Thymus (tissue), 11 donors: ENCODE measurements around the gene IL1RAP. TPM values are rescaled to one million over a fixed set of nuclear protein-coding genes. Genes with fewer than 3 reads are reported as not detected.

ENCODE experiments used
- DNase-seq, 9 donors: peaks; one replicate each; pipeline ENCODE4 v3.0.0-alpha.2; 2013; ENCODE audit warnings: low spot score in 9 of 9, low read depth in 6 of 9, missing footprints in 1 of 9
- H3K27ac ChIP-seq, 2 donors: one replicate each; pipeline ENCODE4 v1.5.1; 2013; ENCODE audit warnings: control low read depth in 1 of 2, low read depth in 1 of 2, low read length in 1 of 2, mild to moderate bottlenecking in 1 of 2, moderate library complexity in 1 of 2
- H3K27me3 ChIP-seq, 2 donors: one replicate each; pipeline ENCODE4 v1.5.1; 2013; ENCODE audit warnings: low read length in 1 of 2; ENCODE audit not compliant: control insufficient read depth in 2 of 2, insufficient read depth in 1 of 2
- H3K36me3 ChIP-seq, 2 donors: one replicate each; pipeline ENCODE4 v1.5.1; 2013; ENCODE audit warnings: low read length in 1 of 2, mild to moderate bottlenecking in 1 of 2, moderate library complexity in 1 of 2; ENCODE audit not compliant: control insufficient read depth in 2 of 2, insufficient read depth in 2 of 2
- H3K4me1 ChIP-seq, 2 donors: one replicate each; pipeline ENCODE4 v1.5.1; 2013; ENCODE audit warnings: low read length in 2 of 2; ENCODE audit not compliant: control insufficient read depth in 2 of 2, insufficient read depth in 2 of 2
- H3K4me3 ChIP-seq, 2 donors: one replicate each; pipeline ENCODE4 v1.5.1; 2013; ENCODE audit warnings: low read length in 2 of 2, control low read depth in 1 of 2, mild to moderate bottlenecking in 1 of 2
- H3K9me3 ChIP-seq, 2 donors: one replicate each; pipeline ENCODE4 v1.5.1; 2013; ENCODE audit warnings: low read length in 1 of 2, mild to moderate bottlenecking in 1 of 2; ENCODE audit not compliant: control insufficient read depth in 2 of 2, insufficient read depth in 1 of 2
- WGBS: extraction: QIAGEN DNeasy Blood & Tissue Kit; methylation state at CpG from one replicate; pipeline ENCODE4 v1.1.7; 2013; 5-methylcytosine and 5-hydroxymethylcytosine counted together
- polyA plus RNA-seq: library from polyadenylated mRNA; stranded (reverse); fragments of 200-250 nt; gene quantifications from one replicate; pipeline ENCODE4 v1.2.3, GENCODE V29; 2013
- total RNA-seq: library from RNA; stranded (reverse); fragments of 120-200 nt; gene quantifications from one replicate; pipeline ENCODE4 v1.2.4, GENCODE V29; 2013
- donor health status: healthy.

IL1RAP gene
- total and polyA plus RNA-seq, 2 donors = 5.7 to 6.8 TPM

DNA sequence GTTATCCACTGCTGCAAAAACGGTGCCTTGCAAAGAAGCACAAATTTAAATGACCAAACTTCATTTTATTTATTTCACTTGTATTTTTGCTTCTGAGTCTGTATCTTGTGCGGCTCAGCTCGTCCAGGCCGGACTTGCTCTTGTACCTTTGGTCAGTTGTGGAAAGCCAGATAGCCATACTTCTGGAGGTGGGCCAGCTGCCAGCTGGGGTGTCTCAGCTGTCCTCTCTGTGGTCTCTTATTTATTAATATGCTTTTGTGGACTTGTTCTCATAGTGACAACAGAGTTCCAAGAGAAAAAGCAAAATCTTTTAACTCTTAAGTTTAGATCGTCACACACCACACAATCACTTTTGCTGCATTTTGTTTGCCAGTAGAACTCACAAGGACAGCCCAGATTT lies 87.7 kb downstream of the IL1RAP start:
- WGBS = 97% methylated on average over 5 of the region's 5 CpGs
- Histone ChIP-seq H3K4me3 (no peak overlapping the region), H3K27ac (no peak overlapping the region), H3K27me3 (no peaks in the 10 kb centered on the region), H3K36me3 (no peaks in the 10 kb centered on the region), H3K4me1 (no peaks in the 10 kb centered on the region), H3K9me3 (no peaks in the 10 kb centered on the region)
- DNase-seq = no peak

DNA sequence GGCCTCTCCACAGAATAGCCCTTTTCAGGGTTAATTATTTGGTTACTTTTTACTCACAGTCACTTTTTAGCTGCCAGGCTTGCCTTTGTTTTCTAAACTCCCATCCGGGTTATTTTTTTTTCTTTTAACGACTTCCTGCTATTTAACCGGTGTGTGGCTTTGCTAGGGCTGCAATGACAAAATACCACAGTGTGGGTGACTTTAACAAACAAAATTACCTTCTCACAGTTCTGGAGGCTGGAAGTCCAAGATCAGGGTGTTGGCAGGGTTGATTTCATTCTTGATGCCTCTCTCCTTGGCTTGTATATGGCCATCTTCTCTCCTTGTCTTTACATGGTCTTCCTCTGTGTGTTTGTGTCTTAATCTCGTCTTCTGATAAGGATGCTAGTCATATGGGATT lies 91.5 kb downstream of the IL1RAP start:
- WGBS = 40% methylated on average over 4 of the region's 4 CpGs
- Histone ChIP-seq H3K36me3 (no peaks in the 10 kb centered on the region), H3K4me1 (no peaks in the 10 kb centered on the region), H3K9me3 (no peaks in the 10 kb centered on the region), H3K27me3 (no peaks in the 10 kb centered on the region), H3K4me3 (no peak overlapping the region), H3K27ac (no peak overlapping the region)
- DNase-seq = no peak

DNA sequence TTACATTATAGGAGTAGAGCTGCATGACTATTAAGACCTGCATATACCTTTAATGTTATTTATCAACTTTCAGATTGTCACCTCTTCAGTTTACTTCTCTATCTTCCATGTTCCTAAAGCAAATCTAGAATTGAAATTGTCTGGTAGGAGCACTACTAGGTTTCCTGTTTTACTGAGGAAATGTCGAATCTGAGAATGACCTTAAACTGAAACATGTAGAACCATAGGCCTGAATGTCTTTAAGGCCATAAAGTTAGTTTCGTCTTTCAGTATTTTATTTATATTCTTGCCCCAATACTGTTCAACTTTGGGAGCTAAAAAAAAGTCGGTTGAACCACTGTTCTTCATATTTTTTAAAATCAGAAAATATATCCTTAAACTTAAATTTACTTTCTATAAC lies 92.7 kb downstream of the IL1RAP start:
- H3K27ac ChIP-seq = no peak overlapping the region
- no peak overlapping the region for H3K4me3 ChIP-seq
- H3K9me3 ChIP-seq = no peaks in the 10 kb centered on the region
- no peaks in the 10 kb centered on the region for H3K36me3 ChIP-seq
- no peaks in the 10 kb centered on the region for H3K27me3 ChIP-seq
- whole genome bisulfite sequencing = 63% methylated on average over 3 of the region's 3 CpGs
- no peaks in the 10 kb centered on the region for H3K4me1 ChIP-seq
- DNase-seq = no peak

DNA sequence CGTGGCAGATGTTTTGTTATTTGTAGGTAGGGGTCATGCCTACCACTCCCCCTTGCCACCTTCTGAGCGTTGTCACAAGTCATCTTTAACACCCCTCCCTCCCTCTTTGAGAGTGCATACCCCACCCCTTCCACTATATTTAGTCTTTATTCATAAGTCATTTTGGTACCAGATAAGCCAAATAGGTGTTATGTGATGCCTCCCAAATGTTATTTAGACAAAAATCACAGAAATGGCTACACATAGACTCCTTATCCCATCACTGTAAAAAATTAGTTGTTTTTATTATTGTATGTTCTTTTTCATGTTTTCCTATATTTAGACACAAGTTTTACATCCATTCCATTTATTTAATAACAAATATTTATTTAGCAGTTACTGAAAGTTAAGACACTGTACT lies 93.1 kb downstream of the IL1RAP start:
- WGBS = 96% methylated on average over 2 of the region's 2 CpGs

DNA sequence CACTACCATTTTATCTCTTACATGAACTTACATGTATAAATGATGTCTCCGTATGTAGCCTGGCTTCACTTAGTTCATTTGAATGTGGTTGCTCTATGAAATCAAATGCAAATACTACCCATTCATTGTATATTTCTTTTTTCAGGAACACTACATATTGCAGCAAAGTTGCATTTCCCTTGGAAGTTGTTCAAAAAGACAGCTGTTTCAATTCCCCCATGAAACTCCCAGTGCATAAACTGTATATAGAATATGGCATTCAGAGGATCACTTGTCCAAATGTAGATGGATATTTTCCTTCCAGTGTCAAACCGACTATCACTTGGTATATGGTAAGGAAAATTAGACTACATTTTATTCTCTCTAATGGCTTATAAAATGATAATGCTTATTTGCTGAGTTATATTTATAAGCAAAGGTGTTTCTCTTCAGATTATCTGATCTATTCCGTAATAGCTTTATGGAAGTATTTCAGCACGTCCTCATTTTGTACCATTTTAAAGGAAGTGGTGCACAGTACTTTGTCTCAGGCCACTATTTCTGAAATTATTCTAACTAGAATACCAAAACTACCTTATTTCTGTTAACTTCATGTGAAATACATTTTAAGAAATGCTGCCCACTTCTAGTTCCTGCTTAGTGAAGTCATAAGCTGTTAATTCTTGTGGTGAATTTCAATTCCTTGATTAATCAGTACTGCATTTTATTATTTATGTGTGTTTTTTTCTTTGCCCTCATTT lies 95.1 kb downstream of the IL1RAP start:
- H3K27me3 ChIP-seq = no peaks in the 10 kb centered on the region
- no peak overlapping the region for H3K27ac ChIP-seq
- H3K36me3 ChIP-seq = no peaks in the 10 kb centered on the region
- no peak overlapping the region for H3K4me3 ChIP-seq
- no peak for DNase-seq
- H3K4me1 ChIP-seq = no peaks in the 10 kb centered on the region
- 98% methylated on average over 4 of the region's 4 CpGs for WGBS
- H3K9me3 ChIP-seq = no peaks in the 10 kb centered on the region

More for the DNA sequence above, 93.1 kb downstream of the IL1RAP start:
- no peak overlapping the region for H3K4me3 ChIP-seq
- H3K27me3 ChIP-seq = no peaks in the 10 kb centered on the region
- no peaks in the 10 kb centered on the region for H3K9me3 ChIP-seq
- H3K27ac ChIP-seq = no peak overlapping the region
- no peaks in the 10 kb centered on the region for H3K4me1 ChIP-seq
- DNase-seq = no peak
- H3K36me3 ChIP-seq = no peaks in the 10 kb centered on the region

DNA sequence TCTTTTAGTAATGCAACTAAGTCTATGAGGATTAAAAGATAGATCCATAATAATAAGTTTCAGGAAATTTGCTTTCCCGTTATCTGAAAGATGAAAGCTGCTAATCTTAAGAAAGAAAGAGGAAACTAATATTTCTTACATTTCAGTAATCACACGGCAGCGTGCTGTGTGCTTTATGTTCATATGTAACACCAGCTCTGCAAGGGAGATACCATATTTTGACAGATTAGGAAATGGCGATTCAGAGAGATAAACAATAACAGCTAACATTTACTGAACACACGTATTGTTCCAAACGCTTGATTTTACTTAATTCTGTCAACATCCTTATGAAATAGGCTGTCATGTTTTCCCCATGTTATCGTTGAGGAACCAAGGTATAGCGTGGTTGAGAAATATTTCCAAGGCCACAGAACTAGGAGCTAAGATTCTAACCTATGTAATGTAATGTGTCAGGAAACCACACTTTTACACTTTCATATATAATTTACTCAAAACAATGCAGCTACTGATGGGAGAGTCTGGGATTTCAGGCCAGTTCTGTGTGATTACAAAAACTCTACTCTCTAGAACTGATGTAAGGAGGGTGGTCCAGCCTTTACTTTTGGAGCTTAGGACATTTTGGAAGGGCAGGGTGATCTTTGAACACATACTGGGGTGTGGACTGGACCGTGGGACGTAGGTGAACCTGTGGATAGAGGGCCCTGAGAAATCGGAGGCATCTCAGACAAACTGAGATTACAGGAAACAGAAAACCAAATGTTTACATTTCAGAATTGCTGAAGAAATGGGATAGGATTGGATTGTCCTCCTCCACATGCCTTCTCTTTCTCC lies 100.6 kb downstream of the IL1RAP start:
- H3K4me3 ChIP-seq = no peak overlapping the region
- no peak for DNase-seq
- WGBS = 67% methylated on average over 11 of the region's 11 CpGs
- H3K27ac ChIP-seq = no peak overlapping the region
- peaks cover 2 to 8% of the 10 kb centered on the region in 2 donors for H3K4me1 ChIP-seq
- H3K36me3 ChIP-seq = no peaks in the 10 kb centered on the region
- H3K27me3 ChIP-seq = no peaks in the 10 kb centered on the region
- H3K9me3 ChIP-seq = no peaks in the 10 kb centered on the region

DNA sequence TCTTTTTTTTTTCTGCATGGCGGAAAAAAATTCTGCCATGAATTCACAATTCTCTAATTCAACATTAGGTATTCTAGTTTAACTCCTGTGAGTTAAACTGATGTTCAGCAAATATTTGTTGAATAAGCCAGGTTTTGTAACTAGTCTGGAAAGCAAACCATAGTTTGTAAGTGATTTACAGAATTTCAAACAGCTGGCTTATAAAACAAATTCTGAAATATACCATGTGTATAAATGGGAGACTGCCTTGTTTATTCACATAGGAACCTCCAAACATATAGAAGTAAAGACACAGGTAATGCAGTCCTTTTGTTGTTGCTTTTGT lies 101.1 kb downstream of the IL1RAP start:
- no peak overlapping the region for H3K27ac ChIP-seq
- WGBS = 97% methylated on average over 1 of the region's 1 CpG
- no peak overlapping the region for H3K4me3 ChIP-seq
- DNase-seq = no peak
- H3K9me3 ChIP-seq = no peaks in the 10 kb centered on the region
- H3K27me3 ChIP-seq = no peaks in the 10 kb centered on the region
- no peaks in the 10 kb centered on the region for H3K36me3 ChIP-seq
- H3K4me1 ChIP-seq = peaks cover 2 to 10% of the 10 kb centered on the region in 2 donors

DNA sequence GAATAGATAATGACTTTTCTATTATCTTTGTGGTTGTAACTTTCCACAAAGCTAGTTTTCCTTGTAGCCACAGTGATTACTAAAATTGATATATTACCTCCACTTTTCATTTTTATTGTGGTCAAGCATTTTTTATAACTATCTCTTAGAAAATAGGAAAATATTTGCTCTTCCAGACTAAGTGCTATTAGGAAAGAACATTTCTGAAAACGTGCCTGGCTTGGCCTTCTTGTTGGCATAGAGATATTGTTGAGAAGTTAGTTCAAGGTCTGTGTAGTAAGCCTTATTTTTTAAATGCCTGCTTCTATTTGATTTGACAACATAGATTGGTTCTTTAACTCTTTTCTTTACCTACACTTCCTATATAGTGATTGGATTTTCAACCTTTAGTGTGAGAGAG lies 101.7 kb downstream of the IL1RAP start:
- Histone ChIP-seq H3K36me3 (no peaks in the 10 kb centered on the region), H3K4me1 (peaks cover 2 to 10% of the 10 kb centered on the region in 2 donors), H3K9me3 (no peaks in the 10 kb centered on the region), H3K27ac (no peak overlapping the region), H3K4me3 (no peak overlapping the region), H3K27me3 (no peaks in the 10 kb centered on the region)
- 92% methylated on average over 1 of the region's 1 CpG for WGBS
- no peak for DNase-seq

DNA sequence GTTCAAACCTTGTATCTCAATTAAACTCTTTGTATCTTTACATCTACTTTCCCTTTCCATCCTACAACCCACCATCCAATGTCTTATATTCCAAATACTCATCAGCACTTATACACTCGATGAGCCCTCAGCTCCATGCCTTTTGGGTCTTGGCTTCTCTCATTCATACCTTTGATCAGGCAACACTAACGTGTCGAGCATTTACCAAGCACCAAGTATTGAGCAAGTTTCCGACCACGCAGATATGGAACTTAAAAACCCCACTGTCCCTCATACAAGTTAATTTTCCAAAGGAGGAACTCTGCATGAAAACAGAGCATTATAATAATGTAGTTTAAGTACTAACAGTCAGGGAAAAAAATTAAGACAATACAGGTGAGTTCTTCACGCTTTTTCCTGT lies 102.8 kb downstream of the IL1RAP start:
- Histone ChIP-seq H3K4me3 (no peak overlapping the region), H3K4me1 (peaks cover 2 to 10% of the 10 kb centered on the region in 2 donors), H3K36me3 (no peaks in the 10 kb centered on the region), H3K27me3 (no peaks in the 10 kb centered on the region), H3K9me3 (no peaks in the 10 kb centered on the region), H3K27ac (no peak overlapping the region)
- DNase-seq = no peak
- WGBS = 80% methylated on average over 6 of the region's 6 CpGs
